HL-60/S4 (cell line): Measurements from ENCODE around the gene C16orf89.
"Not testable (repeated sequence)": the region's sequence is repeated elsewhere in the genome, so short reads cannot be mapped to it uniquely, and the experiment has no call there.

Experiments used
- in situ Hi-C: fragments of 300-500 bp; cut with MboI; formaldehyde crosslinking; loops from 2 replicates; pipeline ENCODE4 v1.14.3; 2022; ENCODE audit warnings: low sequenced_read_pairs

Gene C16orf89

GRCh38 chr16:5062790-5063765 is 2.7 kb downstream of the C16orf89 start:
- in situ Hi-C loops: no loop called here

GRCh38 chr16:5062051-5062450 is 3.7 kb downstream of the C16orf89 start:
- in situ Hi-C loops: no loop called here

- in situ Hi-C loops: no loop called here
Observed at GRCh38 chr16:5060073-5060641, 5.6 kb downstream of the C16orf89 start.

- in situ Hi-C loops: no loop called here
Observed at GRCh38 chr16:5059386-5060072, 6.2 kb downstream of the C16orf89 start.

GRCh38 chr16:5058476-5058875 is 7.3 kb downstream of the C16orf89 start:
- in situ Hi-C loops: no loop called here

GRCh38 chr16:5056352-5056751 is 9.4 kb downstream of the C16orf89 start:
- in situ Hi-C loops: no loop called here

- in situ Hi-C loops: no loop called here
Observed at GRCh38 chr16:5054876-5055865, 10.6 kb downstream of the C16orf89 start.

GRCh38 chr16:5046914-5047313 is 18.8 kb downstream of the C16orf89 start:
- in situ Hi-C loops: no loop called here

GRCh38 chr16:5045499-5046115 is 20.1 kb downstream of the C16orf89 start:
- in situ Hi-C loops: no loop called here

GRCh38 chr16:5044581-5044980 is 21.2 kb downstream of the C16orf89 start:
- in situ Hi-C loops: not testable (repeated sequence)

GRCh38 chr16:5044011-5044540 is 21.7 kb downstream of the C16orf89 start:
- in situ Hi-C loops: no loop called here

- in situ Hi-C loops: no loop called here
Observed at GRCh38 chr16:5042574-5043171, 23.1 kb downstream of the C16orf89 start.

GRCh38 chr16:5041600-5042133 is 24.1 kb downstream of the C16orf89 start:
- in situ Hi-C loops: no loop called here

GRCh38 chr16:5040451-5040850 is 25.3 kb downstream of the C16orf89 start:
- in situ Hi-C loops: no loop called here

- in situ Hi-C loops: no loop called here
Observed at GRCh38 chr16:5036228-5037156, 29.3 kb downstream of the C16orf89 start.

GRCh38 chr16:5035909-5036227 is 29.9 kb downstream of the C16orf89 start:
- in situ Hi-C loops: no loop called here

- in situ Hi-C loops: no loop called here
Observed at GRCh38 chr16:5034167-5034523, 31.6 kb downstream of the C16orf89 start.
